HepG2 (cell line): ENCODE data around the gene CEP83. TPM values are rescaled to one million over a fixed set of nuclear protein-coding genes. Genes with fewer than 3 reads are reported as not detected.

Source experiments
- ATAC-seq: fragments of 200-7000 bp; cut with Tn5 transposase; 3 replicates; pipeline ENCODE4 v1.9.1; 2020; ENCODE audit warnings: mild to moderate bottlenecking, moderate library complexity
- BruUV-seq: library from RNA; stranded (reverse); fragments of 400-500 nt; replicated peaks from 2 replicates; lab custom pipeline; 2021; lab: Mats Ljungman, UMichigan
- CTCF ChIA-PET: fragments of 300-600 bp; formaldehyde crosslinking; extraction: SDS; loops from one replicate; lab custom pipeline; 2021; ENCODE audit warnings: low total read pairs, inconsistent platforms, low intra/inter-chr PET ratio; lab: Yijun Ruan, JAX
- POLR2A ChIA-PET: fragments of 350-600 bp; sonication (Branson Sonifier 250); formaldehyde crosslinking; loops from one replicate; lab custom pipeline; 2020; ENCODE audit warnings: antibody characterized with exemption, inconsistent platforms; lab: Yijun Ruan, JAX
- DNase-seq: peaks from one replicate; pipeline ENCODE4 v3.0.0-alpha.2; 2015; ENCODE audit warnings: low spot score
- FAIRE-seq: peaks from 3 replicates; lab custom pipeline; 2011; peaks lifted over from hg19 to GRCh38; lab: Jason Lieb, UNC
- H2AFZ ChIP-seq: one replicate; pipeline ENCODE4 v1.6.1; 2011; ENCODE audit warnings: low read length, inconsistent platforms
- H3K27ac ChIP-seq: fragments of 300-600 bp; 3 replicates; pipeline ENCODE4 v1.8.0; 2011; ENCODE audit warnings: mixed run types, mild to moderate bottlenecking, mixed read lengths, low read length, inconsistent platforms; ENCODE audit not compliant: insufficient read depth; ENCODE audit errors: extremely low read length
- H3K27me3 ChIP-seq, 2 experiments: fragments of 200-600 bp in 1 of 2; 2 replicates in 1 of 2; 3 replicates in 1 of 2; pipeline versions ENCODE4 v1.6.0 to v1.8.0; 2011; ENCODE audit warnings: low read length in 2 of 2, mild to moderate bottlenecking in 2 of 2, moderate library complexity in 2 of 2, inconsistent platforms in 1 of 2; ENCODE audit not compliant: insufficient read depth in 2 of 2, control insufficient read depth in 1 of 2
- H3K36me3 ChIP-seq, 2 experiments: fragments of 200-600 bp in 1 of 2; replicated peaks in 1 of 2; 2 replicates in 1 of 2; 3 replicates in 1 of 2; pipeline versions ENCODE4 v1.5.1 to v1.8.0; 2011; ENCODE audit warnings: low read length in 2 of 2, inconsistent platforms in 1 of 2; ENCODE audit not compliant: insufficient read depth in 2 of 2, control insufficient read depth in 1 of 2
- H3K4me1 ChIP-seq: 2 replicates; pipeline ENCODE4 v1.5.1; 2012; ENCODE audit warnings: low read length, inconsistent platforms; ENCODE audit not compliant: insufficient read depth
- H3K4me2 ChIP-seq: 2 replicates; pipeline ENCODE4 v1.6.0; 2011; ENCODE audit warnings: low read depth, low read length, inconsistent platforms
- H3K4me3 ChIP-seq, 3 experiments: fragments of 200-600 bp in 1 of 3; sonication (generic), shearing (Covaris generic) in 1 of 3; replicated peaks in 1 of 3; 2 replicates each; pipeline ENCODE4 v1.5.1; 2011 to 2016; ENCODE audit warnings: low read length in 3 of 3, inconsistent platforms in 2 of 3, low read depth in 2 of 3, mild to moderate bottlenecking in 2 of 3, control low read depth in 1 of 3, mixed read lengths in 1 of 3; ENCODE audit not compliant: insufficient read depth in 1 of 3
- H3K79me2 ChIP-seq: one replicate; pipeline ENCODE4 v1.6.1; 2011; ENCODE audit warnings: low read length, inconsistent platforms; ENCODE audit not compliant: insufficient read depth
- H3K9ac ChIP-seq: 2 replicates; pipeline ENCODE4 v1.6.0; 2011; ENCODE audit warnings: mild to moderate bottlenecking, low read depth, low read length, inconsistent platforms; ENCODE audit not compliant: insufficient read depth
- H3K9me3 ChIP-seq: 2 replicates; pipeline ENCODE4 v1.5.1; 2012; ENCODE audit warnings: mild to moderate bottlenecking, low read length
- H4K20me1 ChIP-seq: 2 replicates; pipeline ENCODE4 v1.6.0; 2011; ENCODE audit warnings: inconsistent platforms, mild to moderate bottlenecking, low read length, moderate library complexity; ENCODE audit not compliant: insufficient read depth
- CEBPB ChIP-seq: IDR thresholded peaks from 2 replicates; pipeline ENCODE4 v1.6.1; 2011; ENCODE audit warnings: low read depth, low read length, improper control_type of control experiment, borderline replicate concordance
- NFE2 ChIP-seq: sonication (generic); formaldehyde crosslinking; IDR thresholded peaks from 2 replicates; pipeline ENCODE4 v1.4.0; 2020; ENCODE audit warnings: missing genetic modification reagents
- NFKBIZ ChIP-seq: IDR thresholded peaks from 2 replicates; pipeline ENCODE4 v1.6.1; 2018; ENCODE audit warnings: missing genetic modification reagents, missing compliant biosample characterization
- RARA ChIP-seq: IDR thresholded peaks from 2 replicates; pipeline ENCODE4 v1.6.1; 2016; ENCODE audit warnings: missing genetic modification reagents, missing compliant biosample characterization
- RFX3 ChIP-seq: IDR thresholded peaks from 2 replicates; pipeline ENCODE4 v1.6.1; 2016; ENCODE audit warnings: missing biosample characterization, missing genetic modification reagents
- RXRA ChIP-seq: sonication (generic); formaldehyde crosslinking; IDR thresholded peaks from 2 replicates; pipeline ENCODE4 v1.5.1; 2020; ENCODE audit warnings: missing genetic modification reagents
- SETDB1 ChIP-seq: sonication (generic); formaldehyde crosslinking; IDR thresholded peaks from 2 replicates; pipeline ENCODE4 v1.5.1; 2020; ENCODE audit warnings: missing genetic modification reagents, mild to moderate bottlenecking, borderline replicate concordance
- ZNF142 ChIP-seq: sonication (generic); formaldehyde crosslinking; IDR thresholded peaks from 2 replicates; pipeline ENCODE4 v1.4.0; 2020; ENCODE audit warnings: missing genetic modification reagents
- WGBS: methylation state at CpG from one replicate; pipeline ENCODE4 v1.1.6; 2017; ENCODE audit warnings: low lambda C conversion rate; 5-methylcytosine and 5-hydroxymethylcytosine counted together
- in situ Hi-C: cut with HindIII; loops from 2 replicates; pipeline ENCODE4 v1.10.0; 2017; ENCODE audit warnings: low pct_unique_long_range_greater_than_20kb; ENCODE audit not compliant: extremely low pct_ligation_motif_present
- intact Hi-C: fragments of 100-400 bp; cut with micrococcal nuclease; formaldehyde crosslinking; loops from one replicate; pipeline ENCODE4 v1.10.0; 2022; ENCODE audit not compliant: unreplicated experiment
- polyA plus RNA-seq, 8 experiments: library from polyadenylated mRNA; depleted of rRNA in 3 of 8; stranded (reverse) in 7 of 8; unstranded in 1 of 8; fragments of >200 nt; fragmentation: Illumina TruSeq in 4 of 8; extraction: Trizol in 4 of 8; gene quantifications; 2 replicates each; pipeline versions ENCODE4 v1.2.1 to v1.2.3, GENCODE V29; 2011 to 2016; ENCODE audit warnings: low read depth in 4 of 8, missing spikeins in 1 of 8, mixed read lengths in 1 of 8; ENCODE audit not compliant: insufficient read depth in 1 of 8
- total RNA-seq, 5 experiments: library from RNA; depleted of rRNA; stranded (reverse); fragments of >200 nt; fragmentation: Illumina TruSeq; extraction: Trizol; gene quantifications; 2 replicates each; pipeline ENCODE4 v1.2.3, GENCODE V29; 2016; ENCODE audit warnings: low read depth in 1 of 5
- TF ChIP-seq, protein P1 (sequence below): sonication (generic); formaldehyde crosslinking; IDR thresholded peaks from 2 replicates; pipeline ENCODE4 v1.4.0; 2020; ENCODE audit warnings: mild to moderate bottlenecking, missing genetic modification reagents
- TF ChIP-seq, protein P2 (sequence below): IDR thresholded peaks from 2 replicates; pipeline ENCODE4 v1.6.1; 2012; ENCODE audit warnings: low read length, improper control_type of control experiment

Gene CEP83
- total and polyA plus RNA-seq, 2 of the 13 experiments (the other 11 are each of a cell fraction or from before 2014, with no cell fraction given): 6.2 to 19.2 TPM

DNA sequence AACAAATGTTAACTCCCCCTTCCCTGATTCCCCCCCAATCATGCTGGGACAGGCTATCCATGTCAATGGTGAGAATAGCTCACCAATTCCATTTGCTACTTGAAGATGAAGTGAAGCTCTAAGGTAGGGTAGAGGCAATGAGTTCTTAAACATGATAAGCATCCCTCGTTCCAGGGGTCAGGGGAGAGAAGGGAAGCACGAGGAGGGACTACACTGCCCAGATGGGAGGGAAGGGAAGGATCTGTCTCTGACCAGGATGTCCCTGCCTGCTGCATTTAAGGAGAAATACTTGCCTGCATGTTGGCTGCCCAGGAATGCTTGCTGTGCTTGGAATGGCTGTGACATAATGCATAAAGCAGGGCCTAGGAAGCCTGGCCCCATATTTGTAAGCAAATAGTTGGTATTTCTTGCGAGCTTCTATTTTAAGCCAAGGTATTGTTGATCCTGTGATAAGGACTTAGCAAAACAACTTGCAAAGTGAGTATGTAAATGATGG lies 155.1 kb downstream of the CEP83 start:
- peaks cover 15 to 35% of the 10 kb centered on the region in 2 experiments for H3K36me3 ChIP-seq
- in situ Hi-C loops: no loop called here
- H2AFZ ChIP-seq: no peak overlapping the region
- CTCF ChIA-PET: no interaction called here
- H3K4me3 ChIP-seq: no peak overlapping the region
- no peak for TF ChIP-seq NFKBIZ (CRISPR knock-in tag)
- TF ChIP-seq RARA (CRISPR knock-in tag): no peak
- TF ChIP-seq ZNF142: no peak
- TF ChIP-seq NFE2 (CRISPR knock-in tag): no peak
- TF ChIP-seq RFX3 (CRISPR knock-in tag): no peak
- TF ChIP-seq, protein P1, sequence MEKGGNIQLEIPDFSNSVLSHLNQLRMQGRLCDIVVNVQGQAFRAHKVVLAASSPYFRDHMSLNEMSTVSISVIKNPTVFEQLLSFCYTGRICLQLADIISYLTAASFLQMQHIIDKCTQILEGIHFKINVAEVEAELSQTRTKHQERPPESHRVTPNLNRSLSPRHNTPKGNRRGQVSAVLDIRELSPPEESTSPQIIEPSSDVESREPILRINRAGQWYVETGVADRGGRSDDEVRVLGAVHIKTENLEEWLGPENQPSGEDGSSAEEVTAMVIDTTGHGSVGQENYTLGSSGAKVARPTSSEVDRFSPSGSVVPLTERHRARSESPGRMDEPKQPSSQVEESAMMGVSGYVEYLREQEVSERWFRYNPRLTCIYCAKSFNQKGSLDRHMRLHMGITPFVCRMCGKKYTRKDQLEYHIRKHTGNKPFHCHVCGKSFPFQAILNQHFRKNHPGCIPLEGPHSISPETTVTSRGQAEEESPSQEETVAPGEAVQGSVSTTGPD (CRISPR knock-in tag): no peak
- TF ChIP-seq, protein P2, sequence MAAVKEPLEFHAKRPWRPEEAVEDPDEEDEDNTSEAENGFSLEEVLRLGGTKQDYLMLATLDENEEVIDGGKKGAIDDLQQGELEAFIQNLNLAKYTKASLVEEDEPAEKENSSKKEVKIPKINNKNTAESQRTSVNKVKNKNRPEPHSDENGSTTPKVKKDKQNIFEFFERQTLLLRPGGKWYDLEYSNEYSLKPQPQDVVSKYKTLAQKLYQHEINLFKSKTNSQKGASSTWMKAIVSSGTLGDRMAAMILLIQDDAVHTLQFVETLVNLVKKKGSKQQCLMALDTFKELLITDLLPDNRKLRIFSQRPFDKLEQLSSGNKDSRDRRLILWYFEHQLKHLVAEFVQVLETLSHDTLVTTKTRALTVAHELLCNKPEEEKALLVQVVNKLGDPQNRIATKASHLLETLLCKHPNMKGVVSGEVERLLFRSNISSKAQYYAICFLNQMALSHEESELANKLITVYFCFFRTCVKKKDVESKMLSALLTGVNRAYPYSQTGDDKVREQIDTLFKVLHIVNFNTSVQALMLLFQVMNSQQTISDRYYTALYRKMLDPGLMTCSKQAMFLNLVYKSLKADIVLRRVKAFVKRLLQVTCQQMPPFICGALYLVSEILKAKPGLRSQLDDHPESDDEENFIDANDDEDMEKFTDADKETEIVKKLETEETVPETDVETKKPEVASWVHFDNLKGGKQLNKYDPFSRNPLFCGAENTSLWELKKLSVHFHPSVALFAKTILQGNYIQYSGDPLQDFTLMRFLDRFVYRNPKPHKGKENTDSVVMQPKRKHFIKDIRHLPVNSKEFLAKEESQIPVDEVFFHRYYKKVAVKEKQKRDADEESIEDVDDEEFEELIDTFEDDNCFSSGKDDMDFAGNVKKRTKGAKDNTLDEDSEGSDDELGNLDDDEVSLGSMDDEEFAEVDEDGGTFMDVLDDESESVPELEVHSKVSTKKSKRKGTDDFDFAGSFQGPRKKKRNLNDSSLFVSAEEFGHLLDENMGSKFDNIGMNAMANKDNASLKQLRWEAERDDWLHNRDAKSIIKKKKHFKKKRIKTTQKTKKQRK: no peak
- no peak for TF ChIP-seq SETDB1 (CRISPR knock-in tag)
- TF ChIP-seq CEBPB: no peak
- TF ChIP-seq RXRA (CRISPR knock-in tag): no peak
- TF ChIP-seq, all 625 proteins: peak for 0
- no peak overlapping the region for H3K9ac ChIP-seq
- POLR2A ChIA-PET: interaction anchor here (1.2 kb wide), 1 partner anchor 153 kb away, joined by 3 read pairs; no protein-coding TSS in a partner anchor
- WGBS: 98% methylated on average over 3 of the region's 3 CpGs
- BruUV-seq: no TSS peak
- H3K79me2 ChIP-seq: no peaks in the 10 kb centered on the region
- no peaks in the 10 kb centered on the region for H4K20me1 ChIP-seq
- peaks cover 29% of the 10 kb centered on the region for H3K4me1 ChIP-seq
- 0 out of 2 replicates have a peak overlapping the region, but pooled peaks have one; percentile 12 for H3K4me2 ChIP-seq
- FAIRE-seq (no peak), ATAC-seq (no peak), DNase-seq (no peak)
- H3K27ac ChIP-seq: no peak overlapping the region
- intact Hi-C loops: loop anchor here (10.0 kb wide), 2 partner anchors 160 to 230 kb away; partner anchors contain the start of gene PLXNC1
- H3K9me3 ChIP-seq: no peaks in the 10 kb centered on the region
- no peaks in the 10 kb centered on the region for H3K27me3 ChIP-seq
